SK-N-SH (cell line): ENCODE data around the gene CNNM3. TPM values are rescaled to one million over a fixed set of nuclear protein-coding genes. Genes with fewer than 3 reads are reported as not detected.
A peak's percentile ranks its signal among the peaks of the same experiment; 100 is the strongest.

Source experiments
- CTCF ChIA-PET: fragments of 300-600, 350-600 bp; formaldehyde crosslinking; extraction: SDS; loops from one replicate; lab custom pipeline; 2021; lab: Yijun Ruan, JAX
- POLR2A ChIA-PET: fragments of 350-600 bp; sonication (Branson Sonifier 250); formaldehyde crosslinking; extraction: SDS; loops from one replicate; lab custom pipeline; 2020; ENCODE audit warnings: antibody characterized with exemption, inconsistent platforms; lab: Yijun Ruan, JAX
- DNase-seq: peaks from one replicate; pipeline ENCODE4 v3.0.0; 2012
- H2AFZ ChIP-seq: fragments of 200-600 bp; sonication (generic); 2 replicates; pipeline ENCODE4 v1.8.1; 2016; ENCODE audit warnings: antibody characterized with exemption, mild to moderate bottlenecking, low read depth
- H3F3A ChIP-seq: fragments of 200-600 bp; sonication (generic); replicated peaks from 2 replicates; pipeline ENCODE3; 2016; ENCODE audit warnings: antibody characterized with exemption, mild to moderate bottlenecking; ENCODE audit not compliant: insufficient read depth
- H3K27ac ChIP-seq, 2 experiments: fragments of 200-500 bp in 1 of 2; fragments of 200-600 bp in 1 of 2; sonication (Bioruptor generic) in 1 of 2; sonication (generic), shearing (Covaris generic) in 1 of 2; 2 replicates each; pipeline versions ENCODE4 v1.5.1 to v1.6.1; 2014 to 2016; ENCODE audit warnings: low read depth in 2 of 2, inconsistent platforms in 1 of 2, low read length in 1 of 2, mild to moderate bottlenecking in 1 of 2, mixed read lengths in 1 of 2
- H3K27me3 ChIP-seq: fragments of 200-600 bp; sonication (generic), shearing (Covaris generic); 2 replicates; pipeline ENCODE4 v1.6.1; 2016; ENCODE audit warnings: mixed run types; ENCODE audit not compliant: insufficient read depth
- H3K36me3 ChIP-seq, 2 experiments: fragments of 200-500 bp in 1 of 2; fragments of 200-600 bp in 1 of 2; sonication (Bioruptor generic) in 1 of 2; sonication (generic) in 1 of 2; replicated peaks in 1 of 2; 2 replicates each; pipeline versions ENCODE3 to v1.5.1; 2014 to 2016; ENCODE audit warnings: low read length in 1 of 2, mild to moderate bottlenecking in 1 of 2; ENCODE audit not compliant: insufficient read depth in 2 of 2, control insufficient read depth in 1 of 2
- H3K4me1 ChIP-seq, 2 experiments: fragments of 200-500 bp in 1 of 2; fragments of 200-600 bp in 1 of 2; sonication (Bioruptor generic) in 1 of 2; sonication (generic), shearing (Covaris generic) in 1 of 2; 2 replicates each; pipeline versions ENCODE4 v1.5.1 to v1.6.1; 2014 to 2016; ENCODE audit warnings: low read depth in 1 of 2, low read length in 1 of 2, mixed run types in 1 of 2; ENCODE audit not compliant: insufficient read depth in 2 of 2, control insufficient read depth in 1 of 2
- H3K4me2 ChIP-seq: fragments of 200-600 bp; sonication (generic), shearing (Covaris generic); 2 replicates; pipeline ENCODE4 v1.6.1; 2017; ENCODE audit warnings: mixed run types
- H3K4me3 ChIP-seq, 2 experiments: fragments of 200-500 bp in 1 of 2; fragments of 200-600 bp in 1 of 2; sonication (Bioruptor generic) in 1 of 2; sonication (generic), shearing (Covaris generic) in 1 of 2; 2 replicates each; pipeline versions ENCODE4 v1.5.1 to v1.8.1; 2014 to 2016; ENCODE audit warnings: low read depth in 2 of 2, inconsistent platforms in 1 of 2, low read length in 1 of 2, mild to moderate bottlenecking in 1 of 2, mixed read lengths in 1 of 2, moderate library complexity in 1 of 2
- H3K79me2 ChIP-seq: fragments of 200-600 bp; sonication (generic); 2 replicates; pipeline ENCODE4 v1.8.1; 2017; ENCODE audit warnings: mild to moderate bottlenecking; ENCODE audit not compliant: insufficient read depth
- H3K9ac ChIP-seq: fragments of 200-600 bp; sonication (generic); 2 replicates; pipeline ENCODE4 v1.6.1; 2017; ENCODE audit warnings: mixed run types
- H3K9me2 ChIP-seq: fragments of 200-600 bp; sonication (generic); 2 replicates; pipeline ENCODE4 v1.6.1; 2017; ENCODE audit warnings: mixed run types
- H3K9me3 ChIP-seq: fragments of 200-600 bp; sonication (generic); 2 replicates; pipeline ENCODE4 v1.6.1; 2017; ENCODE audit warnings: mixed run types, mild to moderate bottlenecking, moderate library complexity
- H4K20me1 ChIP-seq: fragments of 200-600 bp; sonication (generic); 2 replicates; pipeline ENCODE4 v1.6.1; 2017; ENCODE audit warnings: mild to moderate bottlenecking, mixed run types; ENCODE audit not compliant: insufficient read depth
- FOXJ3 ChIP-seq: sonication (generic); formaldehyde crosslinking; IDR thresholded peaks from 2 replicates; pipeline ENCODE4 v1.5.1; 2020; ENCODE audit warnings: mild to moderate bottlenecking, missing genetic modification reagents
- MAX ChIP-seq: IDR thresholded peaks from 2 replicates; pipeline ENCODE4 v1.4.0; 2012; ENCODE audit warnings: low read depth
- MXI1 ChIP-seq: IDR thresholded peaks from 2 replicates; pipeline ENCODE4 v1.6.1; 2012; ENCODE audit warnings: mild to moderate bottlenecking, low read depth, low read length, improper control_type of control experiment
- NRF1 ChIP-seq: IDR thresholded peaks from 2 replicates; pipeline ENCODE4 v1.6.1; 2012; ENCODE audit warnings: low read depth, mild to moderate bottlenecking, low read length
- PBX3 ChIP-seq: IDR thresholded peaks from 2 replicates; pipeline ENCODE4; 2012
- RAD21 ChIP-seq: IDR thresholded peaks from 2 replicates; pipeline ENCODE4 v1.6.1; 2012; ENCODE audit warnings: mild to moderate bottlenecking, low read length
- RCOR1 ChIP-seq: fragments of 150-350 bp; IDR thresholded peaks from 2 replicates; pipeline ENCODE4 v1.6.1; 2017; ENCODE audit warnings: antibody characterized with exemption, low read length
- RFX5 ChIP-seq: IDR thresholded peaks from 2 replicates; pipeline ENCODE4 v1.6.1; 2012; ENCODE audit warnings: mild to moderate bottlenecking, improper control_type of control experiment, low read length
- SIN3A ChIP-seq: IDR thresholded peaks from 2 replicates; pipeline ENCODE4 v1.6.1; 2012; ENCODE audit warnings: low read depth, mild to moderate bottlenecking, low read length, moderate library complexity, borderline replicate concordance
- YY1 ChIP-seq: IDR thresholded peaks from 2 replicates; pipeline ENCODE4 v1.4.0; 2012; ENCODE audit warnings: low read depth, mild to moderate bottlenecking
- WGBS: methylation state at CpG from one replicate; pipeline ENCODE4 v1.1.6; 2017; ENCODE audit warnings: low lambda C conversion rate; 5-methylcytosine and 5-hydroxymethylcytosine counted together
- polyA plus RNA-seq, 3 experiments: library from polyadenylated mRNA; depleted of rRNA; stranded (reverse); fragments of >200 nt; gene quantifications; 2 replicates each; pipeline ENCODE4 v1.2.3, GENCODE V29; 2012

CNNM3 gene
- polyA plus RNA-seq, 1 of the 3 experiments (the other 2 are of a cell fraction): 14.7 TPM

- Histone ChIP-seq H3K4me3 (no peak overlapping the region), H3K27me3 (no peaks in the 10 kb centered on the region), H3F3A (no peaks in the 10 kb centered on the region), H3K27ac (no peak overlapping the region; a peak in 1 of 4 replicates), H3K79me2 (no peaks in the 10 kb centered on the region), H3K4me1 (peaks cover 6 to 47% of the 10 kb centered on the region in 2 experiments; a peak in 2 of 4 replicates), H3K4me2 (no peak overlapping the region), H4K20me1 (no peaks in the 10 kb centered on the region), H3K36me3 (no peaks in the 10 kb centered on the region), H2AFZ (no peak overlapping the region), H3K9ac (no peak overlapping the region), H3K9me3 (no peaks in the 10 kb centered on the region), H3K9me2 (no peaks in the 10 kb centered on the region)
- peak; percentile 68 for DNase-seq
- TF ChIP-seq RFX5: no peak
- no peak for TF ChIP-seq NRF1
- no peak for TF ChIP-seq MXI1
- ChIA-PET POLR2A (interaction anchor here (1.4 kb wide), 1 partner anchor 20 kb away, joined by 3 read pairs; the partner anchor contains the start of gene ANKRD39), CTCF (interaction anchor here (1.0 to 2.1 kb wide), 3 partner anchors 9 to 73 kb away, joined by 4 to 11 read pairs (median 9); partner anchors contain the start of genes ANKRD39 and SEMA4C)
- WGBS: 89% methylated on average over 13 of the region's 15 CpGs
Measured at GRCh38 chr2:96877631-96878092, 61.6 kb downstream of the CNNM3 start.

- Histone ChIP-seq H3K79me2 (no peaks in the 10 kb centered on the region), H3K9me3 (no peaks in the 10 kb centered on the region), H3K36me3 (no peaks in the 10 kb centered on the region), H3F3A (no peaks in the 10 kb centered on the region), H4K20me1 (no peaks in the 10 kb centered on the region), H3K4me1 (peaks cover under 1 to 45% of the 10 kb centered on the region in 2 experiments; a peak in 2 of 4 replicates), H3K9ac (no peak overlapping the region), H3K4me3 (no peak overlapping the region), H3K27ac (no peak overlapping the region; a peak in 1 of 4 replicates), H3K4me2 (no peak overlapping the region), H2AFZ (no peak overlapping the region), H3K27me3 (no peaks in the 10 kb centered on the region), H3K9me2 (no peaks in the 10 kb centered on the region)
- ChIA-PET CTCF (interaction anchor here (1.0 to 2.1 kb wide), 4 partner anchors 9 to 73 kb away, joined by 4 to 11 read pairs (median 8); partner anchors contain the start of genes ANKRD39 and SEMA4C), POLR2A (interaction anchor here (1.4 kb wide), 1 partner anchor 20 kb away, joined by 3 read pairs; the partner anchor contains the start of gene ANKRD39)
- TF ChIP-seq FOXJ3 (CRISPR knock-in tag) (no peak), PBX3 (no peak), MAX (no peak), YY1 (no peak), RAD21 (no peak), RCOR1 (no peak), NRF1 (no peak), SIN3A (no peak)
- DNase-seq: no peak
- 71% methylated on average over 4 of the region's 7 CpGs for WGBS
Measured at GRCh38 chr2:96878171-96878570, 62.1 kb downstream of the CNNM3 start.
